ENCODE results near the gene OSBPL10.

Gene OSBPL10

DNA sequence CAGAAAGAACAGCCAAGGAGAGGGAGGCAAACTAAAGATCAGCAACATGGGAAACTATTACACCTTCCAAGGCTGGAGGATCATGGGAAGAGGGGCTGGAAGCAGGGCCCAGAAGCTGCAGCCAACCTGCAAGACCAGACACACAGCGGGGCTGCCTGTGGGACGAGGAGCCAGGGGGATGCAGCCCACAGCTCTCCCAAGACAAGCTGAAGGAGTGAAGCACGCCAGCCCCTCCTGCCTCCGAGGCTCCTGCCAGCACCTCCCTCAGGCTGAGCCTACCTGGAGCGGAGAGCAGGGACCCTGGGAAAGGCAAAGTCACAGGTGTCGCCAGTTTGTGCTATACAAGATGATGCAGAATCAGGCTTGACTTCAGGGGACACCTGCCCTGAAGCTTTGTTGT is 133.3 kb downstream of the OSBPL10 start:
- DNase-seq (ENCODE audit: low read depth): no peak

DNA sequence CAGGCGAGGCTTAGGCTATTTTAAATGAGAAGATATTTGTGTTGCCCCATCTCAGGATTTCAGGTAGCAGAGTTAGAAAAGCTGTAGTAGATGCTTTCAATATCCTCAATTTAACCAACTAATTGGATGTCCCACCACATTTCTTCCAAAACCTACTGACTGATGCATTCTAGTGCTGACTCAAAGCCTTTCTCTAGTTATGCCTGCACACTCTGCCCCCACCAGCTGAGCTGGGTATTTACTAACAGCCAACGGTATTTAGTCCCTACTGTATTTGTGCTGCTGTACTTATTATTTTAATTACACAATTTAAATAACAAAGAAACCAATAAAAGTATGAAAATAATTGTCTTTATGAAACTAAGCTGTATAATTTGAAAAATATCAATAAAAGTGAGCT is 139.5 kb downstream of the OSBPL10 start:
- no peak for DNase-seq (ENCODE audit: low read depth)

- no peak for DNase-seq (ENCODE audit: low read depth)
Measured at GRCh38 chr3:31840252-31840651, 140.8 kb downstream of the OSBPL10 start.

GRCh38 chr3:31839144-31839917 is 141.7 kb downstream of the OSBPL10 start:
- DNase-seq (ENCODE audit: low read depth): no peak

DNA sequence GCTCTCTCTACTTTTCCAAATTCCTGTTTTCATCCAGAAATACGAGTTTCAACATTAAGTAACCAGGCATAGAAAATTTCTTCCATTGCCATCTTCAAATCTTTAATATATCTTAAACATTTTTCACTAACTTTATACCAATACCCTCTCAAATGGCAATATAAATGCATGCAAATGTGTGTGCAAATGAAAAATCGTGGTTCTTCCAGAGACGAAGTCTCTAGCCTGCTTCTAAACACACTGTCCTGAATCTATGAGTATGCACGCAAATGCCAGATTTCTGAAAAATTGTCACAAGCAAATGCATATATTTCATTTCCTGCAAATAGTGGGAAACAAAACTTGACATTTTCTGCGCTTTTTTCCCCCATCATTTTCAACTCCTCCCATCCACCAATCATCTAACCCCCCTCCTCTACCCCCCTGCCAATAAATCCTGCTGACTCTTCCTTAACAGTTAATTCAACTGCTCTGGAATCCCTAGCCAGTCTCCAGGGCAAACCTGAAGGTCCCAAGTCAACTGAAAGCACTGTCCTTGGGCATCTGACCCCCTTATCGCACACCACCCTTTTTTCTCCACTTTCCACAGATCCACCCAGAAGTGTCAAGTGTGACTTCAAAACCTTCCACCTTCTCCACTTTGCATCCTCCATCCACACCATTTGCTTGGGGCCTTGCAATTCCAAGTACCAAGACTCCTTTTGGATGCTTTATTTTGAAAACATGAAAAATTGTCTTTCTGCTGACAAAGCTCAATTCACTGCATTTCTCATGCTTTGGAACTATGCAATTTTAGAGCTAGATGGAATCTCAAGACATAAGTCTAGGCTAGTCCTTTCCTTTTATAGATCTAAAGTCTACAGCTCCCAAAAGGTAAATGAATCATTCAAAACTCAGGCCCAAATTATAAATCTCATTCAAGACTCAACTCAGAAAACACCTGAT is 144.7 kb downstream of the OSBPL10 start:
- DNase-seq (ENCODE audit: low read depth): no peak

DNA sequence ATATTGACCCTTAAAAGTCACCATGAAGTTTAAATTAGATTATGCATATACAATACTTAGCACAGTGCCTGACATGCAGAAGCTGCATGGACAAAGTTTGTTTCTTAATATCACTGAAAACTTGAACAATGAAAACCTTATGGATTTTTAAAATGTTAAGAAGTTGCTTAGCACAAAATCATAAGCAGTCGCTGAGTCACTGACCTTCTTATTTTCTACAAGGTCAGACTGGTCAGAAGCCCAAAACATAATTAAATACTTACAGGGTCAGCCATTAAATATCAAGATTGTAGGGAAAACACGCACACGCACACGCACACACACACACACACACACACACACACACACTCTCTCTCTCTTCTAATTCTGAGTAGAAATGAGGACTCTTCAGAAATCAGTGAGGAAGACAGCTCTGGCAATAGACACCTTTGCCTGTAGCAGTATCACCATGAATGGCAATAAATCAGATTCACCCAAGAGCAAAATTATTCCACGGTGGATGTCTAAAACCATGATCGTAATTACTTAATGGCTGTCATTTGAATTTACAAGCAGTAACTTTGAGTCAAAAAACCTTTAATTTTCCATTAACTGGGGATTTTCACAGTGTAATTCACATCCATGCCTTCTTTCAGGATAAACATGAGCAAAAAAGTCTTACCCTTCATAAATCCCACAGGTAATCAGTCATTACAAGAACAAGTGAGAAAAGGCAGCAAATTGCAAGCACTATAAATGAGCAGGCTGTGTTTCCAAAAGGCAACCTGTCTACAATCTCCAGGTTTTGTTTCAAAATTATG is 147.5 kb downstream of the OSBPL10 start:
- no peak for DNase-seq (ENCODE audit: low read depth)

- no peak for DNase-seq (ENCODE audit: low read depth)
Measured at GRCh38 chr3:31832551-31832950, 148.5 kb downstream of the OSBPL10 start.

DNA sequence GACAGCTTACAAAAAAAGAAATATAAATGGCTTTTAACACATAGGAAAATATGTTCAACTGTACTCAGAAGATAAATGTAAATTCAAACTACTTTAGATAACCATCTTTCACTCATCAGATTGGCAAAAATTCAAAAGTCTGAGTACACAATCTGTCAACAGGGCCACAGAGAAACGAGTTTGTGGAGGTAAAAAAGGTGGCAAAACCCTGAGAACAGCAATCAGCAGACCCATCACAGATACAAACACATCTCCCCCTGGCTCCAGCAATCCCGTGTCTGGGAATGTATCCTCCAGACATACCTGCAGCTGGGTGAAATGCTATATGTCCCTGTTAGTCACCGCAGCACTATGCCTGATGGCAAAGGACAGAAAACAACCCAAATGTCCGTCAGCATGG is 149.5 kb downstream of the OSBPL10 start:
- no peak for DNase-seq (ENCODE audit: low read depth)

- DNase-seq (ENCODE audit: low read depth): no peak
Measured at GRCh38 chr3:31829826-31830426, 151.1 kb downstream of the OSBPL10 start.

DNA sequence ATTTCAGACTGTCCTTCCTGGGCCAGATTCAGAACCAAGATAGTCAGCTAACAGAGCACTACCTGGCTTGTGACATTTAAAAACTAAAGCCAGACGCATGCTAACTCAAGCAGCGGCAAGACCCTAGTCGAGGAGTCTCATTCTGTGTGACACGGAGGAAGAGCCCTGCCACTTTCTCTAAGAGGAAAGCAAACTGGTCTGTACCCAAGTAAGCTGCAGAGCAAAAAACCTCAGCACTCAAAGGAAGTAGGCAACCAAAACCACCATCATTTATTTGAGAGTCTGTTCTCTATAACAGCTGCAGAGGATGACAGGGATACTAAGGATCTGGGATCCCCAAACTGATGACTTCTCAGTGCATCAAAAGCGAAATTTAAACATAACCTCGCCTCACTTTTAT is 152.1 kb downstream of the OSBPL10 start:
- DNase-seq (ENCODE audit: low read depth): no peak

- DNase-seq (ENCODE audit: low read depth): no peak
Measured at GRCh38 chr3:31828007-31828406, 153.1 kb downstream of the OSBPL10 start.

DNA sequence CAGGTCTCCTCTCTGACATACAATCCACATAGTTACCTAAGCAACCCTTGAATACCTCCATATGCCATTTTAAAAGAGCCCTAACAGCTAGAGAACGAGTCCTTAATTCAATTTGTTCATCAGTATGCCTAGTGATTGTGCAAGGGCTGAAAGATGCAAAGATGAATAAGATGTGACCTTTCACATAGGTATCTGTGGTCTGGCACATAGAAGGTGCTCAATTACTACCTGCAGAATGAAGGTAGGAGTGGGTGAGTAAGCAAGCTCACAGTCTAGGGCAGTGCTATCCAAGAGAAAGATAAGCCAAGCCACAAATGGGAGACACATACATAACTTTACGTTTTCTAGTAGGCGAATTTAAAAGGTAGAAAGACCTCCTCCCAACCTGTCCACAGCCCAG is 157.9 kb downstream of the OSBPL10 start:
- DNase-seq (ENCODE audit: low read depth): no peak

GRCh38 chr3:31821118-31821517 is 159.9 kb downstream of the OSBPL10 start:
- DNase-seq (ENCODE audit: low read depth): no peak

DNA sequence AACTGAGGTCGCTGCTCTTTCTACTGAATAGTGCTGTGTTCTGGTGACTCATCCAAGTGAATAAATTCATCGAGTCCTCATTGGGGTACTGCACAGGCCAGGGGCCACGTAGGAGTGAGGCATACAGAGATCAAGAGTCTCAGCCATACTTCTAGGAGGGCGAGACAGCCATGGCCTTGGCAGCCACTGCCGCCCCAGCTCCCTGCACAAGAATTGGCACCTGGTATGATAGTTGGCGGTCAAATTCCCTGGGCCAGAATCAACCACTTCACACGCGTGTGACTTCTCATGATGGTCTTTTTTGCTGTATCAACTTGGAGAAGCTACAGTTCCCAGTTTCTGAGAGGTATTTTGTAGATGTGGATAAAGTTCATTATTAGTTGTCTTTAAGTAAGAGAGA is 161.6 kb downstream of the OSBPL10 start:
- DNase-seq (ENCODE audit: low read depth): no peak

DNA sequence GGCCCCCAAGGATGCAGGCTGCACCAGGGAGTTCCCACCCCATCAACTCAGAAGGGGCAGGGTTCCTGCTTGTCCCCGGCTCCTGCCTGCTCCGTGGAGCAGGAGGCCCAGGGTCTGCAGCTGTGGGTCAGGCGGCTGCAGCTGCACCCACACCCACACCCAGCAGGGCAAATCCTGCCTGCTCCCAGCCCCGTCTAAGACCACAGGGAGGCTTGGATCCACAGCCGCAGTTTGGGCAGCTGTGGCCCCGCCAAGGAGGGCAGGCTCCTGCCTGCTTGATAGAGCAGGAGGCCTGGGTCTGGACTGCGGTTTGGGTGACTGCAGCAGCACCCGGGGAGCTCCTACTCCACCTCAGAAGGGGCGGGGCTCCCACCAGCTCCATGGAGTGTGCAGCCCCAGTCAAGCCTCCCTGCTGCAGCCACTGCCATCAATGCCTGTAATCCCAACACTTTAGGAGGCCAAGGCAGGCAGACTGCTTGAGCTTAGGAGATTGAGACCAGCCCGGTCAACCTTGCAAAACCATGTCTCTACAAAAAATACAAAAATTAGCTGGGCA is 163.6 kb downstream of the OSBPL10 start:
- no peak for DNase-seq (ENCODE audit: low read depth)

DNA sequence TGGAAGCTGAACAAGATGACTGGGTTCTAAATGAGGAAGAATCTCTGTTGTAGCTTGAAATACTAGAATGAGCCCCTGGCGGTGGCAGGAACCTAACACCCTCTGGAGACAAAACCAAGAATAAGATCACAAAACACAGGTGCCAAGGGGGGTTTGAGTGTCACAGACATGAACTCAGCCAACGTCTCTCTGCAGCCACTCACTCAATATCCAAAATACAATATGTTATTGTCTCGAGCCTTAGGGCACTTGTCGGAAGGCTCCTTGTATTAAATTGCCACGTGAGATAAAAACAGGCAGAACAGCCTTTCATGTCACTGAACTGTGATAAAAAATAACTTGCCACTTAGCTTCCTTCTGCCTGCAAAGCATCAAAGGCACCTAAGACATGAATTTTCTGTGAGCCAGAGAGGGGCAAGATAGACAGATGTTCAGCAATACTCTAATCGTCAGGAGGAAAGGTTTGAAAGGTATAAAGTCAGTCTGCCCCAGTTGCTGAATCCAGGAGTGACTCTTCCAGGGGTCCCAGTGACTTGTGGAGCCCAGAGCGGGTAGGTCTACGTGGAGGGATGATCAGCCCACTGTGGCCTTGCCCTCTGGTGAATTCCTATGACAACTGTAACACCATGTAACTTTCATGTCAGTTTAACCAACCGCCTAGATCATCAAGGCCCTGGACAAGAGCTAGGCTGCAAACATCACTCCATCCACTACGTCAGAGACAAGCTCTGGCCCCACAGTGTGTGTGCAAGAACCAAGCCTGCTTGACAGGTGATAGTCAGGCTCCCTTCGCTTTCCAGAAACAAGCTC is 165.2 kb downstream of the OSBPL10 start:
- no peak for DNase-seq (ENCODE audit: low read depth)

DNA sequence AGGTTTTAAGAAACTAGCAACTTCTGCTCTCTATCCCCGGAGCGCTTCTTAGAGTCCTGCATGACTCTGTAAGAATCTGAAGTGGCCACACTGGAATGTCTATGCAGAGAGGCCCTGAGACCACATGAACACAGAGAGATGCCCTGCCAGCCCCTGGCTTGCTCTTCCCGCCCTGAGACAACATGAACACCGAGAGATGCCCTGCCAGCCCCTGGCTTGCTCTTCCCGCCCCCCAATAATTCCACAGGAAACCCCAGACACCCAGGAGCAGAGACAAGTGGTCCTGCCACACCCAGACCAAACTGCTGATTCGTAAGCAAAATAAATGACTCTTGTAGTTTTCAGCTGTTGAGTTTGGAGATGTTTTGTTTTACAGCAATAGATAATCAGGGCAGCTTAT is 166.1 kb downstream of the OSBPL10 start:
- DNase-seq (ENCODE audit: low read depth): no peak

- no peak for DNase-seq (ENCODE audit: low read depth)
Measured at GRCh38 chr3:31813686-31814085, 167.4 kb downstream of the OSBPL10 start.

DNA sequence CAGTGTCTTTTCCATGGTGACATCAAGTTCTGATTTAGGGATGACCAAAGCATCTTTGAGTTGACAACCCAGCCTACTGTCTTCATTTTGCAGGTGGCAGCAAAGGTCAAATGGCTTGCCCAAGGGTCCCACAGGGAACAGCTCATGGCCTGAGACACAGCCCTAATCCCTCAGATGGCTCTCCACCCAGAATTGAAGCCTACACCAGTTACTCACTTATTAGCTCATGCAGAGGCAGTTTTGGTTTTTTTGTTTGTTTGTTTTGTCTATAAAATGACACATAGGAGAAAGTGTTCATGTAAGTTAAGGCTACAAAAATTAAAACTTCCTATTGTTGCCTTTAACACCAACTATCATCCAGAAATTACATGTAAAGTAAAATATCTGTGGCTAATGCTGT is 167.9 kb downstream of the OSBPL10 start:
- DNase-seq (ENCODE audit: low read depth): no peak

- no peak for DNase-seq (ENCODE audit: low read depth)
Measured at GRCh38 chr3:31810991-31811433, 170.1 kb downstream of the OSBPL10 start.
